Endodermal cell (in vitro differentiated cells): ENCODE results near the gene KITLG. TPM values are rescaled to one million over a fixed set of nuclear protein-coding genes. Genes with fewer than 3 reads are reported as not detected.
"Not testable (repeated sequence)": the region's sequence is repeated elsewhere in the genome, so short reads cannot be mapped to it uniquely, and the experiment has no call there.

Experiments used
- DNase-seq: peaks from one replicate; pipeline ENCODE4 v3.0.0-alpha.2; 2017
- H3K27ac ChIP-seq: 2 replicates; pipeline ENCODE4 v1.5.1; 2013; ENCODE audit warnings: mild to moderate bottlenecking, low read depth, low read length, moderate library complexity
- H3K27me3 ChIP-seq: 2 replicates; pipeline ENCODE4 v1.6.1; 2013; ENCODE audit warnings: mild to moderate bottlenecking, low read length, moderate library complexity; ENCODE audit not compliant: insufficient read depth, control insufficient read depth, poor library complexity, severe bottlenecking
- H3K36me3 ChIP-seq: 2 replicates; pipeline ENCODE4 v1.7.0; 2013; ENCODE audit warnings: mild to moderate bottlenecking, low read length, moderate library complexity; ENCODE audit not compliant: control insufficient read depth, insufficient read depth
- H3K4me1 ChIP-seq: one replicate; pipeline ENCODE4 v1.7.0; 2013; ENCODE audit warnings: low read length; ENCODE audit not compliant: control insufficient read depth, insufficient read depth
- H3K4me3 ChIP-seq: 2 replicates; pipeline ENCODE4 v1.5.1; 2013; ENCODE audit warnings: mild to moderate bottlenecking, low read length, moderate library complexity
- H3K9ac ChIP-seq: 2 replicates; pipeline ENCODE4 v1.6.1; 2013; ENCODE audit warnings: mild to moderate bottlenecking, low read length, moderate library complexity; ENCODE audit not compliant: poor library complexity, severe bottlenecking; ENCODE audit errors: extremely low read depth
- H3K9me3 ChIP-seq: 2 replicates; pipeline ENCODE4 v1.6.1; 2013; ENCODE audit warnings: mild to moderate bottlenecking, low read length, moderate library complexity; ENCODE audit not compliant: control insufficient read depth
- H3K27ac Mint-ChIP-seq: 2 replicates; pipeline ENCODE4 v1.8.0; 2020; ENCODE audit warnings: mixed read lengths
- H3K27me3 Mint-ChIP-seq: 2 replicates; pipeline ENCODE4 v1.8.0; 2021; ENCODE audit warnings: mild to moderate bottlenecking, mixed read lengths; ENCODE audit not compliant: insufficient read depth
- H3K36me3 Mint-ChIP-seq: 2 replicates; pipeline ENCODE4 v1.8.0; 2020; ENCODE audit warnings: low read depth, mixed read lengths
- H3K4me1 Mint-ChIP-seq: 2 replicates; pipeline ENCODE4 v1.8.0; 2020; ENCODE audit warnings: mixed read lengths
- H3K4me3 Mint-ChIP-seq: 2 replicates; pipeline ENCODE4 v1.8.0; 2020; ENCODE audit warnings: mild to moderate bottlenecking, moderate library complexity, mixed read lengths
- H3K9me3 Mint-ChIP-seq: 2 replicates; pipeline ENCODE4 v1.8.0; 2020; ENCODE audit warnings: mild to moderate bottlenecking, mixed read lengths
- CTCF ChIP-seq: fragments of 200-600 bp; sonication (generic); conservative IDR thresholded peaks from 2 replicates; pipeline ENCODE4 v1.5.0; 2021; ENCODE audit warnings: antibody characterized with exemption, mild to moderate bottlenecking
- WGBS, 2 experiments: methylation state at CpG; one replicate each; pipeline versions ENCODE4 v1.1.5 to v1.1.7; 2013; ENCODE audit warnings: missing lambda C conversion rate in 2 of 2, mixed read lengths in 1 of 2; ENCODE audit not compliant: insufficient coverage in 1 of 2, insufficient read length in 1 of 2; 5-methylcytosine and 5-hydroxymethylcytosine counted together
- total RNA-seq, 2 donors: library from RNA; stranded (reverse); fragmentation: NEBNext Ultra II Directional in 1 of 2; extraction: Animal tissue kit (Norgen Biotek cat#: 25700) in 1 of 2; gene quantifications; 2 replicates in 1 of 2; 3 replicates in 1 of 2; pipeline ENCODE4 v1.2.1, GENCODE V29; 2021

KITLG gene
- total RNA-seq, 2 donors from 2014 or later, result 7.0 to 14.3 TPM

DNA sequence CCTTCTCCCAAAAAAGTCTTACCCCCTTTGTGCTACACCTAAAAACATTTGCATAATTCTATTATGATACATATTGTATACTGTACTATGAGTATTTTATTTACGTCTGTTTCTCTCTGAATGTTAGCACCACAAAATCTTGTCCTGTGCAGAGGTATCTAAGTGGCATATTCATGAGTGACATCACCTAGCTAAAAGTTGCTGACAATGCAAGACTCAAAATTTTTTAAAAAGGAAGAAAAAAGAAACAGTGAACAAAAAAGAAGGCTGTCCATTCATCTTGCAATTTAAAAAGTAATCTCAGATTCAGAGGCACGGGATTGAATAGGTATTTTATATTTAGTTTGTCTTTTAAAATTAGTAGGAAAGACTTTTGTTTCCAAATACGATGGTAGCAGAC, 69.4 kb downstream of the KITLG start:
- DNase-seq, result no peak
- Mint-ChIP-seq H3K27ac (no peak overlapping the region), H3K36me3 (no peaks in the 10 kb centered on the region), H3K4me3 (no peak overlapping the region), H3K9me3 (no peaks in the 10 kb centered on the region), H3K27me3 (no peaks in the 10 kb centered on the region), H3K4me1 (no peaks in the 10 kb centered on the region)
- H3K9me3 ChIP-seq, result no peaks in the 10 kb centered on the region
- H3K36me3 ChIP-seq, result no peaks in the 10 kb centered on the region
- no peak overlapping the region for H3K27ac ChIP-seq
- H3K9ac ChIP-seq, result no peak overlapping the region
- H3K4me3 ChIP-seq, result no peak overlapping the region
- 95 to 100% methylated on average over 1 to 3 of the region's 3 CpGs for WGBS, 2 experiments
- no peaks in the 10 kb centered on the region for H3K4me1 ChIP-seq
- no peak for TF ChIP-seq CTCF
- no peaks in the 10 kb centered on the region for H3K27me3 ChIP-seq

DNA sequence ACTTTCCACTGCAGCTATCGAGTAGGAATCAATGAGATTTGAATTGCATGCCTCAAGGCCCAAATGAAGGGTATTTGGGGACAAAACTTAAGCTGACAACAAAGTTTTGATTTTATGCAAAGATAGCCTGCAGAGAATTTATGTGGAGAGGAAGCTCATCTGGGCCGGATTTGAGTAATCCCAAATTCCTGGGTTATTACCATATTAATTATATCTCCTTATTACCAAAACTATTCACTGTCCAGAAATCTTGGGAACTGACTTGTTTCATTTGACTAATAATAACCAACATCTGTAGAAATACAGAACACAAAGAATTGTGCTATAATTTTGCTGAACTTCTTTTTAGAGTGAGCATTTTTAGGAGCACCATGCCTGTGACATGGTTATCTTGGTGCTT, 70.4 kb downstream of the KITLG start:
- H3K4me3 Mint-ChIP-seq, result no peak overlapping the region
- H3K36me3 Mint-ChIP-seq, result no peaks in the 10 kb centered on the region
- DNase-seq, result no peak
- no peak overlapping the region for H3K9ac ChIP-seq
- no peaks in the 10 kb centered on the region for H3K9me3 Mint-ChIP-seq
- no peaks in the 10 kb centered on the region for H3K9me3 ChIP-seq
- no peaks in the 10 kb centered on the region for H3K4me1 Mint-ChIP-seq
- no peak overlapping the region for H3K27ac Mint-ChIP-seq
- H3K27me3 ChIP-seq, result no peaks in the 10 kb centered on the region
- WGBS, 2 experiments, result 96 to 100% methylated on average over 1 to 2 of the region's 2 CpGs
- no peak for TF ChIP-seq CTCF
- H3K27ac ChIP-seq, result no peak overlapping the region
- no peaks in the 10 kb centered on the region for H3K36me3 ChIP-seq
- no peaks in the 10 kb centered on the region for H3K27me3 Mint-ChIP-seq
- H3K4me1 ChIP-seq, result no peaks in the 10 kb centered on the region
- H3K4me3 ChIP-seq, result no peak overlapping the region

DNA sequence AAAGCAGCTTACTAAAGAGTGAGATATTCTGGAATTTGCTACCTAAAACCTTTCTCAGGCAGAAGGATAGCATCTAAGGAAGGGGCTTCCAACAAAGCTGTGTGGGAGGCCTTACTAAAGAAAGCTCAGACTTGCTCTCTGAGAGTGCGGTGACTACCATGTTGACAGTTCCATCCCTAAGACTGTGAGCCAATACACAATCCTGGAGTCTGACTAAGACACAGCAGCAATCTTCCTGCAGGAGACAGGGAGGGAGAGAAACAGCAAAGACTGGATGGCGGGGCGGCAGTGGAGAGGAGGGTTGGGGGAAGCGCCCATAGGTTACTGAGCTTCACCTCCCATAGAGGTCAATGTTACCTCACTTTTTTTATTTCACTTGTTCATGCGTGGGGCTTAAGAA, 70.9 kb downstream of the KITLG start:
- no peak overlapping the region for H3K27ac ChIP-seq
- DNase-seq, result no peak
- no peaks in the 10 kb centered on the region for H3K4me1 Mint-ChIP-seq
- 91 to 96% methylated on average over 4 to 5 of the region's 5 CpGs for WGBS, 2 experiments
- no peak overlapping the region for H3K27ac Mint-ChIP-seq
- no peak overlapping the region for H3K4me3 ChIP-seq
- H3K27me3 Mint-ChIP-seq, result no peaks in the 10 kb centered on the region
- no peaks in the 10 kb centered on the region for H3K9me3 Mint-ChIP-seq
- H3K36me3 ChIP-seq, result no peaks in the 10 kb centered on the region
- TF ChIP-seq CTCF, result no peak
- no peaks in the 10 kb centered on the region for H3K27me3 ChIP-seq
- H3K4me3 Mint-ChIP-seq, result no peak overlapping the region
- no peaks in the 10 kb centered on the region for H3K36me3 Mint-ChIP-seq
- no peaks in the 10 kb centered on the region for H3K9me3 ChIP-seq
- H3K9ac ChIP-seq, result no peak overlapping the region
- no peaks in the 10 kb centered on the region for H3K4me1 ChIP-seq

GRCh38 chr12:88507851-88508250, 72.4 kb downstream of the KITLG start:
- H3K9ac ChIP-seq, H3K9me3 ChIP-seq, H3K36me3 Mint-ChIP-seq, H3K27me3 ChIP-seq, H3K27ac Mint-ChIP-seq, H3K9me3 Mint-ChIP-seq, H3K4me1 Mint-ChIP-seq, H3K27me3 Mint-ChIP-seq, H3K4me1 ChIP-seq, H3K36me3 ChIP-seq, H3K27ac ChIP-seq, H3K4me3 ChIP-seq, DNase-seq, H3K4me3 Mint-ChIP-seq: not testable (repeated sequence)
- WGBS, 2 experiments, result 92 to 96% methylated on average over 4 to 12 of the region's 12 CpGs
